HG03280 (cell line): Measurements from ENCODE around the gene CANT1.

ENCODE experiments used
- ATAC-seq: cut with Tn5 transposase; IDR thresholded peaks from one replicate; pipeline ENCODE4 v1.9.1; 2021; ENCODE audit warnings: mild to moderate bottlenecking, moderate library complexity; ENCODE audit not compliant: unreplicated experiment

CANT1 gene

GRCh38 chr17:79009397-79010303 is at the start of gene CANT1:
CANT1 (minus strand) TSS chr17:79009764; CDS start chr17:78997622, 12,142 bp downstream.
- ATAC-seq = peak; percentile 96

- ATAC-seq = no peak
Observed at GRCh38 chr17:79057737-79058385, 48.3 kb upstream of the CANT1 start.

DNA sequence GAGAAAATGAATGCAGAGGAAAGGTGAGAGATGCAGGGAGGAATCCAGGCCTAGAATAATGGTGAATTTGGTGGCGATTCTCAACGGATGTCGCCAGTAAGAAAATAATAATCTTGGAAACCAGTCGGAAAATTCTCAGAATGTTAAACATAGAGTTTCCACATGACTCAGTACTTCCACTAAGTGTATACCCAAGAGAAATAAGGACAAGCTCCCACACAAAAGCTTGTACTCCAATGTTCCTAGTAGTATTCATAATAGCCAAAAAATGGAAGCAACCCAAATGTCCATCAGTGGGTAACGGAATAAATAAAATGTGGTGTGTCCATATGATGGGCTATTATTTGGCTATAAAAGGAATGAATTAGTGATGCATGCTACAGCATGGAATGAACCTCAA is 45.6 kb upstream of the CANT1 start:
- no peak for ATAC-seq

GRCh38 chr17:79054200-79054960 is 44.8 kb upstream of the CANT1 start:
- ATAC-seq = no peak

DNA sequence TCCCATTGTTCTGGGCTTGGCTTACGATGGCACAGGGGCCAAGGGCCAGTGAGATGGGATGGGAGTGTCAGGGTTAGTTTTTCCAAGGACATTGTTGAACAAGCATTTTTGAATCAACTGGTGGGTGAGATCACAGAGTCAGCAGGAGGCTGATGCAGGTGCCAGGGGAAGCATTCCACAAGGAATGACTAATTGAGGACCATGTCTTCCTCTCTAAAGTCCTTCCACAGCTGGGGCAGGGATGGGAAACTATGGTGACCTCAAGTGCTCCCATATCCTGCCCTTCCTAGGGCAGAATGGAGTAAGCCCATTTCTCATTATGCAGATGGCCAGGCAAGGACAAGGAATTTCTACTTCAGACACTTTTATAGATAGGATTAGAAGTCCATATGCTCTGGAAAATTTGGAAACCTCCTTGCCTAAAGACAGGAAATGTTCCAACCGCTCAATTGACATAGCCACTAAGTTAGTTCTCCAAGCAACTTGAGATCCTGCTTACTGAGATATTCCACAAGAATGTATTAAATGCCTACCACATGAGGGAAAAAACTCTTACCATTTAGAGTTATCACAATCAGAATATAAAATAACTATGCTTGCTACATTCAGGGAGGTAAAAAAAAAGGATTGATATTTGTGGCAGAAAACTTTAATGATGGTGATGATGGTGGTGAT is 43.8 kb upstream of the CANT1 start:
- ATAC-seq = no peak

GRCh38 chr17:79052131-79052530 is 42.6 kb upstream of the CANT1 start:
- no peak for ATAC-seq

GRCh38 chr17:79051306-79051705 is 41.7 kb upstream of the CANT1 start:
- ATAC-seq = no peak

- no peak for ATAC-seq
Observed at GRCh38 chr17:79050551-79050950, 41.0 kb upstream of the CANT1 start.

- no peak for ATAC-seq
Observed at GRCh38 chr17:79049821-79050220, 40.3 kb upstream of the CANT1 start.

GRCh38 chr17:79048826-79049755 is 39.5 kb upstream of the CANT1 start:
- ATAC-seq = no peak

- no peak for ATAC-seq
Observed at GRCh38 chr17:79047923-79048825, 38.6 kb upstream of the CANT1 start.

DNA sequence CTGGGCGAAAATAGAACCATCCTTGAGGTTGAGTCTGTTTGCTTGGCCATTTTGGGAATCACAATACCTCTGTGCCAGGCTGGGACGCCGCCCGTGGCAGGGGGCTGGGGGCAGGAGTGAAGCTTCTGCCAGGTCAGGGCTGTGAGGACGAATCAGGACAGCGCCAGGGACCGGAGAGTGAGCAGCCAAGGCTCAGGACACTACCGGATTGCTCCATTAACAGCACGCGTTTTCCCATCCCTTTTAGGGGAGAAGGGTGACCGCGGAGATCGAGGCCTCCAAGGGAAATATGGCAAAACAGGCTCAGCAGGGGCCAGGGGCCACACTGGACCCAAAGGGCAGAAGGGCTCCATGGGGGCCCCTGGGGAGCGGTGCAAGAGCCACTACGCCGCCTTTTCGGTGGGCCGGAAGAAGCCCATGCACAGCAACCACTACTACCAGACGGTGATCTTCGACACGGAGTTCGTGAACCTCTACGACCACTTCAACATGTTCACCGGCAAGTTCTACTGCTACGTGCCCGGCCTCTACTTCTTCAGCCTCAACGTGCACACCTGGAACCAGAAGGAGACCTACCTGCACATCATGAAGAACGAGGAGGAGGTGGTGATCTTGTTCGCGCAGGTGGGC is 37.8 kb upstream of the CANT1 start:
- ATAC-seq = no peak

DNA sequence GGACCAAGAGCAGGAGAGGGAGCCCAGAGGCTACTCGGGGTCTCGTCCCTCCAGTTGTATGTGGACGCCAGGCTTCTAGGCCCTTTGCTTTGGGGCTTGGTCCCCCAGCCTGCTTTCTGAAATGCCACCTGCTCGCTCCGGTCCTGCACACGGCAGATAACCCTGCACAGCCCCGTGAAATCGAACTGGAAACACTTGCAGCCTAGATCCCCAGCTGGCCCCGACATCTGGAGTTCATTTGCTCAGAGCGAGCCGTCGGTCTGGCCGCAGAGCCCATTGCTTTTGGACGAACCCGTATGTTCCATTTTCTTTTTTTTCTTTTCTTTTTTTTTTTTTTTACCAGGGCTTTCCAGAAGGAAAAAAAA is 37.3 kb upstream of the CANT1 start:
- ATAC-seq = no peak

DNA sequence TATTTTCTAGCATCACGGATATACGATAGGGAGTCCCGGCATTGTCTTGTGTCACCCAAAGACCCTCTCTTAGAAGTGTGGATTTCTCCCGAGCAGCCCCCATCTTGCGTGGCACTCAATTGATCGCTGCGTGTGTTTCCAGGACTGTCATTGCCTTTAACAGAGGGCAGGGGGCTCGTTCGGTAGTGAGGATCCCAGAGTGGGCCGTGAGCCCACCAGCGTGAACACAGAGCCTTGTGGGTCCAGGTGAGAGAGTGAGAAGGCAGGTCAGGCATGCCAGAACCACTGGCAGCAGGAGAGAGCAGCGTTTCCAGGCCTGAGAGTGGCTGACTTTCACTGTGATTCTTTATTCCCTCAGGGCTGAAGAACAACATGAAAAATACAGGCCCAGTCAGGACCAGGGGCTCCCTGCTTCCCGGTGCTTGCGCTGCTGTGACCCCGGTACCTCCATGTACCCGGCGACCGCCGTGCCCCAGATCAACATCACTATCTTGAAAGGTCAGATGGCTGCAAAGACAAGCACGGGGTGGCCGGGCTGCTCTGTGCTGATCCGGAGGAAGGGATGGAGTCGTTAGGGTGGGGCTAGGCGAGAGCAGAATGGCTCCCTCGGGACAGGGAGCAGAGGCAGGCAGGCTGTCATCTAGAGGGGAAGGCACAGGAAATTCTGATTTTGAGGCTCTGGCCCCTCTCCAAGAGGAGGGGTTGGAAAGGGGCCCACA is 36.8 kb upstream of the CANT1 start:
- no peak for ATAC-seq

DNA sequence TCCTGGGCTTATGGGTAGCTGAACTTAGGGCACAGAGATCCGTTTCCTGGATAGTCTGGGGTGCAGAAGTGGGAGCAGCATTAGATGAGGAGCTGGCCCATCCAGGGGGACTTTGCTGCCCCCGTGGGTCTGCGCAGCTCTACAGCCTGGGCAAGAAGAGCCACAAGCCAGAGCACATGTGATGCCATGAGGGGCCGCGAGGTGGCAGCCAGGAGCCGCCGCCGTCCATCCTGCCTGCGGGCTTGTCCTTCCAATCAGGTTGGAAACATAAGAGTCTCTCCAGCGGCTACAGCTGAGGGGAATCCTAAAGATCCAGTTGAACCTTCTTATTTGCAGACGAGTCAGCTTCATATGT is 36.3 kb upstream of the CANT1 start:
- no peak for ATAC-seq

DNA sequence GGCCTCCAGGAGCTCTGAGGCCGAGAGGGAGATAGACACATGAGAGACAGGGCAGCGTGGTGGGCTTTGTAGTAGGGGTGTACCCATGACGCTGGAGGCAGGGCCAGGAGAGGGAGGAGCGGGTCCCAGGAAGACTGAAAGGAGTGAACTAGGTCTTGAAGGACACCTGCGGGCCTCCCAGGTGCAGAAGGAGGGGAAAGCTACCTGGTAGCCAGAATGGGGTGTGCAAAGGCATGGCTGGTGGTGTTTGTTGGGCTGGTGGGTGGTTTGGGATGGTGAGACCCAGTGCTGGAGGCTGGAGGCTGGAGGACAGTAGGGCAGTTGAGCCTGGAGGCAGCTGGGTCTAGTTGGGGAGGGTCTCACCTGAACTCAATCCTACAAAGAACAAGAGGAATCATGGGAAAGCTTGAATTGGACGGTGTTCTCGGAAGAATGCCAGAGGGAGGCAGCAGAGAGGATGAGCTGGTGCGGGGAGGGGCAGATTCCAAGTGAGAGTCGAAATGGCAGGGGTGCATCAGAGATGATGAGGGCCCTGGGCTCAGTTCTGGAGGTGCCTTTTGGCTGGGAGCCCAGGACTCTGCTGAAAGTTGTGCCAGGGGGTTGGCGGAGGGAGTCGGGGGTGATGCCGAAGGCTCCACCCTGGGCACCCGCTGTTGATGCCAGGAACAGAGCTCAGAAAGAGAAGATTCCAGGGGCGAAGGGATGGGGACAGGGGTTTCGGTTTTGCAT is 35.6 kb upstream of the CANT1 start:
- no peak for ATAC-seq

GRCh38 chr17:79044462-79044861 is 34.9 kb upstream of the CANT1 start:
- ATAC-seq = no peak
